GM23338 (cell line): ENCODE results near the gene RHBDL3.

Experiments used
- CREB1 ChIP-seq: fragments of 250-450 bp; sonication (Bioruptor Pico); IDR thresholded peaks from 2 replicates; pipeline ENCODE4 v1.5.0; 2020; ENCODE audit warnings: low read depth, mild to moderate bottlenecking, moderate library complexity
- EZH2 ChIP-seq: fragments of 200-600 bp; sonication (generic); IDR thresholded peaks from one replicate; pipeline ENCODE4 v1.8.0; 2017; ENCODE audit warnings: antibody characterized with exemption, mild to moderate bottlenecking, low read depth; ENCODE audit not compliant: unreplicated experiment
- EZH2phosphoT487 ChIP-seq: fragments of 200-600 bp; sonication (generic); IDR thresholded peaks from one replicate; pipeline ENCODE4 v1.8.1; 2018; ENCODE audit warnings: antibody characterized with exemption; ENCODE audit not compliant: unreplicated experiment
- POLR2AphosphoS5 ChIP-seq: IDR thresholded peaks from 2 replicates; pipeline ENCODE4 v1.6.1; 2016; ENCODE audit warnings: antibody characterized with exemption, low read depth
- TF ChIP-seq, protein P1 (sequence below), 2 experiments: fragments of 200-600 bp in 1 of 2; sonication (generic) in 1 of 2; conservative IDR thresholded peaks; 2 replicates each; pipeline versions ENCODE4 v1.5.1 to v1.6.1; 2016 to 2017; ENCODE audit warnings: antibody characterized with exemption in 2 of 2, low read depth in 2 of 2, mild to moderate bottlenecking in 2 of 2, moderate library complexity in 1 of 2
- TF ChIP-seq, protein P2 (sequence below): IDR thresholded peaks from 2 replicates; pipeline ENCODE4 v1.6.1; 2016; ENCODE audit warnings: antibody characterized with exemption
- TF ChIP-seq, protein P3 (sequence below): IDR thresholded peaks from one replicate; pipeline ENCODE4 v1.6.1; 2018; ENCODE audit warnings: antibody characterized with exemption; ENCODE audit not compliant: unreplicated experiment

GRCh38 chr17:32269377-32269776, 3.7 kb downstream of the RHBDL3 start:
- TF ChIP-seq, protein P1, sequence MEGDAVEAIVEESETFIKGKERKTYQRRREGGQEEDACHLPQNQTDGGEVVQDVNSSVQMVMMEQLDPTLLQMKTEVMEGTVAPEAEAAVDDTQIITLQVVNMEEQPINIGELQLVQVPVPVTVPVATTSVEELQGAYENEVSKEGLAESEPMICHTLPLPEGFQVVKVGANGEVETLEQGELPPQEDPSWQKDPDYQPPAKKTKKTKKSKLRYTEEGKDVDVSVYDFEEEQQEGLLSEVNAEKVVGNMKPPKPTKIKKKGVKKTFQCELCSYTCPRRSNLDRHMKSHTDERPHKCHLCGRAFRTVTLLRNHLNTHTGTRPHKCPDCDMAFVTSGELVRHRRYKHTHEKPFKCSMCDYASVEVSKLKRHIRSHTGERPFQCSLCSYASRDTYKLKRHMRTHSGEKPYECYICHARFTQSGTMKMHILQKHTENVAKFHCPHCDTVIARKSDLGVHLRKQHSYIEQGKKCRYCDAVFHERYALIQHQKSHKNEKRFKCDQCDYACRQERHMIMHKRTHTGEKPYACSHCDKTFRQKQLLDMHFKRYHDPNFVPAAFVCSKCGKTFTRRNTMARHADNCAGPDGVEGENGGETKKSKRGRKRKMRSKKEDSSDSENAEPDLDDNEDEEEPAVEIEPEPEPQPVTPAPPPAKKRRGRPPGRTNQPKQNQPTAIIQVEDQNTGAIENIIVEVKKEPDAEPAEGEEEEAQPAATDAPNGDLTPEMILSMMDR (conservative IDR thresholded peaks at IDR 0.05; ENCODE audit: low read depth in 2 of 2): no peak
- TF ChIP-seq EZH2phosphoT487: no peak
- TF ChIP-seq, protein P2, sequence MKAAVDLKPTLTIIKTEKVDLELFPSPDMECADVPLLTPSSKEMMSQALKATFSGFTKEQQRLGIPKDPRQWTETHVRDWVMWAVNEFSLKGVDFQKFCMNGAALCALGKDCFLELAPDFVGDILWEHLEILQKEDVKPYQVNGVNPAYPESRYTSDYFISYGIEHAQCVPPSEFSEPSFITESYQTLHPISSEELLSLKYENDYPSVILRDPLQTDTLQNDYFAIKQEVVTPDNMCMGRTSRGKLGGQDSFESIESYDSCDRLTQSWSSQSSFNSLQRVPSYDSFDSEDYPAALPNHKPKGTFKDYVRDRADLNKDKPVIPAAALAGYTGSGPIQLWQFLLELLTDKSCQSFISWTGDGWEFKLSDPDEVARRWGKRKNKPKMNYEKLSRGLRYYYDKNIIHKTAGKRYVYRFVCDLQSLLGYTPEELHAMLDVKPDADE: no peak
- TF ChIP-seq POLR2AphosphoS5: no peak
- no peak for TF ChIP-seq CREB1 (CRISPR knock-in tag)
- no peak for TF ChIP-seq EZH2
- TF ChIP-seq, protein P3, sequence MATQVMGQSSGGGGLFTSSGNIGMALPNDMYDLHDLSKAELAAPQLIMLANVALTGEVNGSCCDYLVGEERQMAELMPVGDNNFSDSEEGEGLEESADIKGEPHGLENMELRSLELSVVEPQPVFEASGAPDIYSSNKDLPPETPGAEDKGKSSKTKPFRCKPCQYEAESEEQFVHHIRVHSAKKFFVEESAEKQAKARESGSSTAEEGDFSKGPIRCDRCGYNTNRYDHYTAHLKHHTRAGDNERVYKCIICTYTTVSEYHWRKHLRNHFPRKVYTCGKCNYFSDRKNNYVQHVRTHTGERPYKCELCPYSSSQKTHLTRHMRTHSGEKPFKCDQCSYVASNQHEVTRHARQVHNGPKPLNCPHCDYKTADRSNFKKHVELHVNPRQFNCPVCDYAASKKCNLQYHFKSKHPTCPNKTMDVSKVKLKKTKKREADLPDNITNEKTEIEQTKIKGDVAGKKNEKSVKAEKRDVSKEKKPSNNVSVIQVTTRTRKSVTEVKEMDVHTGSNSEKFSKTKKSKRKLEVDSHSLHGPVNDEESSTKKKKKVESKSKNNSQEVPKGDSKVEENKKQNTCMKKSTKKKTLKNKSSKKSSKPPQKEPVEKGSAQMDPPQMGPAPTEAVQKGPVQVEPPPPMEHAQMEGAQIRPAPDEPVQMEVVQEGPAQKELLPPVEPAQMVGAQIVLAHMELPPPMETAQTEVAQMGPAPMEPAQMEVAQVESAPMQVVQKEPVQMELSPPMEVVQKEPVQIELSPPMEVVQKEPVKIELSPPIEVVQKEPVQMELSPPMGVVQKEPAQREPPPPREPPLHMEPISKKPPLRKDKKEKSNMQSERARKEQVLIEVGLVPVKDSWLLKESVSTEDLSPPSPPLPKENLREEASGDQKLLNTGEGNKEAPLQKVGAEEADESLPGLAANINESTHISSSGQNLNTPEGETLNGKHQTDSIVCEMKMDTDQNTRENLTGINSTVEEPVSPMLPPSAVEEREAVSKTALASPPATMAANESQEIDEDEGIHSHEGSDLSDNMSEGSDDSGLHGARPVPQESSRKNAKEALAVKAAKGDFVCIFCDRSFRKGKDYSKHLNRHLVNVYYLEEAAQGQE: no peak
